OCI-LY1 (cell line): Measurements from ENCODE around the gene RASSF5.

Experiments used
- H2AFZ ChIP-seq: fragments of 200-600 bp; sonication (generic), shearing (Covaris generic); 2 replicates; pipeline ENCODE4 v1.6.0; 2014; ENCODE audit warnings: antibody characterized with exemption, mild to moderate bottlenecking, low read length
- H3F3A ChIP-seq: fragments of 200-600 bp; sonication (generic), shearing (Covaris generic); 2 replicates; pipeline ENCODE4 v1.6.0; 2014; ENCODE audit warnings: mild to moderate bottlenecking, antibody characterized with exemption, low read length, moderate library complexity; ENCODE audit not compliant: insufficient read depth
- H3K27ac ChIP-seq: fragments of 200-600 bp; sonication (generic); 2 replicates; pipeline ENCODE4 v1.5.1; 2014; ENCODE audit warnings: low read length, mixed run types, mild to moderate bottlenecking, low read depth; ENCODE audit not compliant: poor library complexity, severe bottlenecking
- H3K27me3 ChIP-seq: fragments of 200-600 bp; sonication (generic); 2 replicates; pipeline ENCODE4 v1.6.0; 2014; ENCODE audit warnings: antibody characterized with exemption, mild to moderate bottlenecking, low read length, moderate library complexity; ENCODE audit not compliant: insufficient read depth
- H3K36me3 ChIP-seq: fragments of 200-600 bp; sonication (generic); 2 replicates; pipeline ENCODE4 v1.6.1; 2014; ENCODE audit warnings: mild to moderate bottlenecking, antibody characterized with exemption, low read length, moderate library complexity, mixed read lengths; ENCODE audit not compliant: insufficient read depth
- H3K4me1 ChIP-seq: fragments of 200-600 bp; sonication (generic); 2 replicates; pipeline ENCODE4 v1.5.1; 2014; ENCODE audit warnings: mild to moderate bottlenecking, low read length, moderate library complexity; ENCODE audit not compliant: insufficient read depth, severe bottlenecking
- H3K4me2 ChIP-seq: fragments of 200-600 bp; sonication (generic), shearing (Covaris generic); 2 replicates; pipeline ENCODE4 v1.6.1; 2014; ENCODE audit warnings: low read length
- H3K4me3 ChIP-seq: fragments of 200-600 bp; sonication (generic); 2 replicates; pipeline ENCODE4 v1.5.1; 2014; ENCODE audit warnings: low read length, low read depth, mild to moderate bottlenecking, mixed read lengths; ENCODE audit not compliant: poor library complexity, severe bottlenecking
- H3K79me2 ChIP-seq: fragments of 200-600 bp; shearing (Covaris generic); 2 replicates; pipeline ENCODE4 v1.6.1; 2016; ENCODE audit warnings: mixed run types, low read length, mixed read lengths; ENCODE audit not compliant: insufficient read depth
- H3K9ac ChIP-seq: fragments of 200-600 bp; sonication (generic), shearing (Covaris generic); 2 replicates; pipeline ENCODE4 v1.6.1; 2014; ENCODE audit warnings: mild to moderate bottlenecking, low read length, mixed read lengths
- H3K9me2 ChIP-seq: fragments of 200-600 bp; sonication (generic), shearing (Covaris generic); 2 replicates; pipeline ENCODE4 v1.6.1; 2014; ENCODE audit warnings: low read depth, mild to moderate bottlenecking, low read length, mixed read lengths
- H3K9me3 ChIP-seq: fragments of 200-600 bp; shearing (Covaris generic); 2 replicates; pipeline ENCODE4 v1.6.1; 2014; ENCODE audit warnings: low read length, mixed read lengths
- H4K20me1 ChIP-seq: fragments of 200-600 bp; sonication (generic), shearing (Covaris generic); 2 replicates; pipeline ENCODE4 v1.6.0; 2016; ENCODE audit warnings: mild to moderate bottlenecking, low read length; ENCODE audit not compliant: insufficient read depth
- EZH2 ChIP-seq: fragments of 200-600 bp; sonication (generic), shearing (Covaris generic); IDR thresholded peaks from 2 replicates; pipeline ENCODE4 v1.8.0; 2017; ENCODE audit warnings: borderline replicate concordance, mixed run types, mild to moderate bottlenecking, antibody characterized with exemption, low read length, moderate library complexity, mixed read lengths
- TF ChIP-seq, protein P1 (sequence below): fragments of 200-600 bp; sonication (generic), shearing (Covaris generic); IDR thresholded peaks from 2 replicates; pipeline ENCODE4 v1.5.1; 2017; ENCODE audit warnings: mild to moderate bottlenecking, antibody characterized with exemption, low read length, moderate library complexity, mixed read lengths

The RASSF5 gene

DNA sequence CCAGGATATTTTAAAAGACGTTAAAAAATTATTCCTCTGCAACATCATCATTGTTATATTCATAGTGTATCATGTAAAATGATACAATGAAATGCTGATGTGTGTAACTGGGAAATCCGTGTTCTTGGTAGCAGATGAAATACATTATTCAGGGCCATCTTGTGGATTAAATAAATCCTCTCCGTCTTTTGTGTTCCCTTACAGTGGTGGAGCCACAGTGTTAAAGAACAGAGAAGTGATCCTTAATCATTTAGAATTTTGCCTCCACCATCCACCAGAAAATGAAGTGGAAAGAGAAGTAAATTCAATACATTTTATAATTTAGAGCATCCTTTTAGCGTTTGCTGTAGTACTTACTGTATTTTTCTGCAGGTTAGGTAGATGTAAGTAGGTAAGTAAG is 129.3 kb downstream of the RASSF5 start:
- Histone ChIP-seq H4K20me1 (no peaks in the 10 kb centered on the region), H3K4me2 (peak overlapping the region; percentile 63; the same call in 1 of the 2 replicates), H3K36me3 (no peaks in the 10 kb centered on the region), H3K27me3 (no peaks in the 10 kb centered on the region), H3K4me3 (peak overlapping the region; percentile 71), H3K9me2 (no peaks in the 10 kb centered on the region), H3K9ac (no peak overlapping the region), H3K4me1 (peaks cover 34% of the 10 kb centered on the region), H2AFZ (no peak overlapping the region), H3K9me3 (no peaks in the 10 kb centered on the region), H3F3A (peaks cover 4% of the 10 kb centered on the region; the same call in 1 of the 2 replicates), H3K79me2 (no peaks in the 10 kb centered on the region), H3K27ac (peak overlapping the region; percentile 27)
- TF ChIP-seq, protein P1, sequence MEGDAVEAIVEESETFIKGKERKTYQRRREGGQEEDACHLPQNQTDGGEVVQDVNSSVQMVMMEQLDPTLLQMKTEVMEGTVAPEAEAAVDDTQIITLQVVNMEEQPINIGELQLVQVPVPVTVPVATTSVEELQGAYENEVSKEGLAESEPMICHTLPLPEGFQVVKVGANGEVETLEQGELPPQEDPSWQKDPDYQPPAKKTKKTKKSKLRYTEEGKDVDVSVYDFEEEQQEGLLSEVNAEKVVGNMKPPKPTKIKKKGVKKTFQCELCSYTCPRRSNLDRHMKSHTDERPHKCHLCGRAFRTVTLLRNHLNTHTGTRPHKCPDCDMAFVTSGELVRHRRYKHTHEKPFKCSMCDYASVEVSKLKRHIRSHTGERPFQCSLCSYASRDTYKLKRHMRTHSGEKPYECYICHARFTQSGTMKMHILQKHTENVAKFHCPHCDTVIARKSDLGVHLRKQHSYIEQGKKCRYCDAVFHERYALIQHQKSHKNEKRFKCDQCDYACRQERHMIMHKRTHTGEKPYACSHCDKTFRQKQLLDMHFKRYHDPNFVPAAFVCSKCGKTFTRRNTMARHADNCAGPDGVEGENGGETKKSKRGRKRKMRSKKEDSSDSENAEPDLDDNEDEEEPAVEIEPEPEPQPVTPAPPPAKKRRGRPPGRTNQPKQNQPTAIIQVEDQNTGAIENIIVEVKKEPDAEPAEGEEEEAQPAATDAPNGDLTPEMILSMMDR = no peak
- no peak for TF ChIP-seq EZH2

- no peak overlapping the region for H3K4me3 ChIP-seq
- peaks cover 4% of the 10 kb centered on the region; the same call in 1 of the 2 replicates for H3F3A ChIP-seq
- no peaks in the 10 kb centered on the region for H3K27me3 ChIP-seq
- H3K4me2 ChIP-seq = peak overlapping the region; percentile 11; the same call in 1 of the 2 replicates
- H3K9ac ChIP-seq = no peak overlapping the region
- H3K27ac ChIP-seq = peak overlapping the region; percentile 27
- no peaks in the 10 kb centered on the region for H3K79me2 ChIP-seq
- H4K20me1 ChIP-seq = no peaks in the 10 kb centered on the region
- no peaks in the 10 kb centered on the region for H3K36me3 ChIP-seq
- H2AFZ ChIP-seq = no peak overlapping the region
- peaks cover 34% of the 10 kb centered on the region for H3K4me1 ChIP-seq
- no peaks in the 10 kb centered on the region for H3K9me2 ChIP-seq
- H3K9me3 ChIP-seq = no peaks in the 10 kb centered on the region
- TF ChIP-seq EZH2 = no peak
- TF ChIP-seq, protein P1 = no peak
Observed at GRCh38 chr1:206637605-206638004, 130.3 kb downstream of the RASSF5 start.
